Central memory CD4-positive, alpha-beta T cell (primary cell): ENCODE data around the gene ANXA1.

ENCODE experiments used
- DNase-seq: peaks from one replicate; pipeline ENCODE4 v3.0.0; 2022

The ANXA1 gene

GRCh38 chr9:73215249-73215648, 63.6 kb downstream of the ANXA1 start:
- DNase-seq = no peak

GRCh38 chr9:73216100-73216499, 64.4 kb downstream of the ANXA1 start:
- DNase-seq = no peak
